ENCODE measurements around the gene ERC1. TPM values are rescaled to one million over a fixed set of nuclear protein-coding genes. Genes with fewer than 3 reads are reported as not detected.

ERC1 gene
- 35.9 and 86.9 TPM in 2 replicates for total RNA-seq (2011; cell fraction: chromatin; rRNA removed; ENCODE audit: low replicate concordance)
- 9.8 and 11.2 TPM in 2 replicates for total RNA-seq (2011; cell fraction: nucleolus; rRNA removed)
- total RNA-seq (2011; cell fraction: nucleoplasm; rRNA removed) = 26.0 and 26.7 TPM in 2 replicates
- total RNA-seq (2014; rRNA removed) (3.3 and 4.8 TPM in 2 replicates), total RNA-seq (2014; rRNA removed; fragmentation: Illumina TruSeq; extraction: Trizol) (6.3 and 8.3 TPM in 2 replicates), total RNA-seq (2015; rRNA removed; fragmentation: Illumina TruSeq; extraction: Trizol) (5.8 and 7.1 TPM in 2 replicates), total RNA-seq (2021) (10.9 and 11.8 TPM in 2 replicates), polyA plus RNA-seq (2011; rRNA removed) (2.6 and 2.7 TPM in 2 replicates), polyA plus RNA-seq (2014; fragmentation: Illumina TruSeq; extraction: Trizol) (5.4 and 6.1 TPM in 2 replicates), polyA plus RNA-seq (2014; fragmentation: Nextera tagmentation; extraction: Ambion mirVana) (1 to 10 TPM in 1 of 2 experiments, under 1 TPM in 1; 0.74 to 1.4 TPM), polyA plus RNA-seq (2014; rRNA removed) (2.5 and 3.2 TPM in 2 replicates), polyA minus RNA-seq (2011; rRNA and poly(A)+ RNA removed) (20.2 and 24.2 TPM in 2 replicates), Bru-seq, nascent RNA (percentile 57 among the genes with signal in this experiment), BruChase-seq, experiment 1, labeled RNA remaining after a 2-hour chase (percentile 62 among the genes with signal in this experiment), BruChase-seq, experiment 2, labeled RNA remaining after a 6-hour chase (percentile 62 among the genes with signal in this experiment)
- 2.0 and 2.8 TPM in 2 replicates for polyA plus RNA-seq (2011; cell fraction: cytosol; rRNA removed)
- 8.0 and 9.7 TPM in 2 replicates for polyA plus RNA-seq (2011; cell fraction: nucleus; rRNA removed)
- polyA plus RNA-seq (2012) = 3.7 and 4.3 TPM in 2 replicates
- 8.2 and 9.1 TPM in 2 replicates for polyA minus RNA-seq (2011; cell fraction: cytosol; rRNA and poly(A)+ RNA removed)
- 11.0 and 16.6 TPM in 2 replicates for polyA minus RNA-seq (2011; cell fraction: nucleus; rRNA and poly(A)+ RNA removed)
- long read RNA-seq, experiment 1, full-length matches to known transcripts = 1 of 20 reads
- long read RNA-seq, experiment 1, partial matches to known transcripts = 6 of 20 reads
- long read RNA-seq, experiment 1, other reads (novel, unspliced or antisense) = 13 of 20 reads
- long read RNA-seq, experiment 2, partial matches to known transcripts = 0 of 8 reads
- long read RNA-seq, experiment 2, other reads (novel, unspliced or antisense) = 8 of 8 reads
- long read RNA-seq, experiment 3, partial matches to known transcripts = 1 of 4 reads
- long read RNA-seq, experiment 3, other reads (novel, unspliced or antisense) = 3 of 4 reads

GRCh38 chr12:990661-991349 is at the start of gene ERC1:
ERC1 (plus strand) TSS chr12:991223; CDS start chr12:1027904, 36,681 bp downstream.
- peak within 1 kb of the TSS; percentile 94 to 99 for H3K9ac ChIP-seq (ENCODE audit: insufficient read depth in 1 of 2, low read depth in 2 of 2, low read length in 2 of 2)
- FAIRE-seq (no peak), ATAC-seq (peak; percentile 90), DNase-seq (ENCODE audit: extremely low read depth in 1 of 4, low spot score in 3 of 4) (peak; percentile 82 to 92 (median 90))
- peak within 1 kb of the TSS; percentile 96 for H2AFZ ChIP-seq (ENCODE audit: low read depth, low read length)
- H3K4me2 ChIP-seq (ENCODE audit: insufficient read depth, low read length) = peak within 1 kb of the TSS; percentile 93
- ChIA-PET POLR2A (interaction anchor here (0.6 to 1.3 kb wide), 5 partner anchors 30 to 707 kb away, joined by 3 to 4 read pairs (median 3); partner anchors contain the start of gene RAD52), CTCF (ENCODE audit: low intra/inter-chr PET ratio) (no interaction called here)
- peaks cover 7 to 20% of the 10 kb centered on the region in 2 experiments; a peak in 4 of 5 replicates for H3K4me1 ChIP-seq (replicated peaks in 1 of 2; ENCODE audit: control insufficient read depth in 2 of 2, insufficient read depth in 2 of 2, low read length in 2 of 2)
- in situ Hi-C loops (cut with MboI) (no loop called here), intact Hi-C loops (cut with micrococcal nuclease) (no loop called here)
- H3K9me3 ChIP-seq (replicated peaks; ENCODE audit: control insufficient read depth, insufficient read depth, low read depth, low read length) = no peaks in the 10 kb centered on the region
- peaks cover 5% of the 10 kb centered on the region; the same call in 2 of the 3 replicates for H3K36me3 ChIP-seq (ENCODE audit: control insufficient read depth, insufficient read depth, low read length)
- H4K20me1 ChIP-seq (replicated peaks; ENCODE audit: control insufficient read depth, insufficient read depth, low read length) = no peaks in the 10 kb centered on the region
- no peaks in the 10 kb centered on the region for H3K27me3 ChIP-seq (ENCODE audit: control insufficient read depth in 2 of 2, insufficient read depth in 2 of 2, low read length in 2 of 2)
- peak within 1 kb of the TSS; percentile 98 for H3K27ac ChIP-seq (ENCODE audit: extremely low read depth, low read depth, low read length)
- under 1% methylated on average over 34 of the region's 87 CpGs for WGBS (ENCODE audit: insufficient coverage, low coverage, missing lambda C conversion rate)
- peak within 1 kb of the TSS; percentile 74 for H3K4me3 ChIP-seq
- no peaks in the 10 kb centered on the region for H3K9me1 ChIP-seq (ENCODE audit: control insufficient read depth, insufficient read depth, low read length)
- BruUV-seq (replicated peaks) = no TSS peak
- peaks cover 43% of the 10 kb centered on the region for H3K79me2 ChIP-seq (ENCODE audit: control insufficient read depth, insufficient read depth, low read length)
- TF ChIP-seq ZBTB33 (CRISPR knock-in tag; IDR thresholded peaks at IDR 0.05) = peak; percentile 28; the same call in 1 of the 2 replicates
- TF ChIP-seq HOXB6 (CRISPR knock-in tag; IDR thresholded peaks at IDR 0.05; ENCODE audit: borderline replicate concordance) = no peak
- peak in 1 of 2 experiments; percentile 87; a peak in 2 of 4 replicates for TF ChIP-seq HDAC1 (IDR thresholded peaks at IDR 0.05)
- TF ChIP-seq DNMT1 (IDR thresholded peaks at IDR 0.05) = no peak
- no peak for TF ChIP-seq EP300 (IDR thresholded peaks at IDR 0.05; ENCODE audit: low read length)
- TF ChIP-seq MYC (IDR thresholded peaks at IDR 0.05; ENCODE audit: low read depth, low read length) = peak; percentile 64
- no peak for TF ChIP-seq MYC (CRISPR knock-in tag; IDR thresholded peaks at IDR 0.05; ENCODE audit: borderline replicate concordance, low read depth)
- no peak for TF ChIP-seq BACH1 (tag; IDR thresholded peaks at IDR 0.05)
- TF ChIP-seq HNRNPK (IDR thresholded peaks at IDR 0.05; ENCODE audit: low read depth, low read length, poor library complexity, severe bottlenecking) = no peak
- no peak for TF ChIP-seq SREBF2 (CRISPR knock-in tag; IDR thresholded peaks at IDR 0.05)
- no peak for TF ChIP-seq HOMEZ (CRISPR knock-in tag; IDR thresholded peaks at IDR 0.05)
- no peak for TF ChIP-seq RFX7 (CRISPR knock-in tag; IDR thresholded peaks at IDR 0.05)
- peak; percentile 60; the same call in 1 of the 2 replicates for TF ChIP-seq GATAD2A (IDR thresholded peaks at IDR 0.05)

Data from K562 (cell line).